8988T (cell line): ENCODE results near the gene CMTR1.

Experiments
- DNase-seq: peaks from one replicate; pipeline ENCODE4 v3.0.0; 2011

The CMTR1 gene

DNA sequence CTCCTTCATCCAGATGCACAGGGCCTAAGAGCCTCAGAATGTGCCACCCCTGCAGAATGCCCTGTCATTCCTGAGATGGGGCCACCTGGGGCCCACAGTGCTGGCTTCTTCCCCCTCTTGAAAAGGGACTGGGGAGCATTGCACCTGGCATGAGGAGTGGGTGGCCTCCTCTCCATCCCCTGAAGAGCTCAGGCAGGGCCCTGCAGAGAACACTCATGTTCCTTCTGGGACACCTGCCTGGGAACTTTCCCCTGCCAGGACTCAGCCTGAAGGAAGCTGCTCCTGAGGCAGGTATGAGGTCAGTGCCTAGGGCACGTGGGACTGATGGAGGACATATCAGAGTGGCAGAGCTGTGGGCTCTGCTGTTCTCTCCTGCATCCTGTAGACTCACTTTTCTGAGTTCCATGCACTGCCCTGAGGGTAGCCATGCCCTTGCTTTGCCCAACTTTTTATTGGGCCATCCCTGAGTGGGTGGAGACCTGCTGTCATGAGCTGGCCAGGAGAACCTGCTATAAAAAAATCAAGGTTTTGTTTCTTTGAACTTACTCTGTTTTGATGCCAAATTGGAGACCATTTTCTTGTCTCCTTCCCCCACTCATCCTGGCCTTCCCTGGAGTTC, 47.2 kb downstream of the CMTR1 start:
- no peak for DNase-seq

DNA sequence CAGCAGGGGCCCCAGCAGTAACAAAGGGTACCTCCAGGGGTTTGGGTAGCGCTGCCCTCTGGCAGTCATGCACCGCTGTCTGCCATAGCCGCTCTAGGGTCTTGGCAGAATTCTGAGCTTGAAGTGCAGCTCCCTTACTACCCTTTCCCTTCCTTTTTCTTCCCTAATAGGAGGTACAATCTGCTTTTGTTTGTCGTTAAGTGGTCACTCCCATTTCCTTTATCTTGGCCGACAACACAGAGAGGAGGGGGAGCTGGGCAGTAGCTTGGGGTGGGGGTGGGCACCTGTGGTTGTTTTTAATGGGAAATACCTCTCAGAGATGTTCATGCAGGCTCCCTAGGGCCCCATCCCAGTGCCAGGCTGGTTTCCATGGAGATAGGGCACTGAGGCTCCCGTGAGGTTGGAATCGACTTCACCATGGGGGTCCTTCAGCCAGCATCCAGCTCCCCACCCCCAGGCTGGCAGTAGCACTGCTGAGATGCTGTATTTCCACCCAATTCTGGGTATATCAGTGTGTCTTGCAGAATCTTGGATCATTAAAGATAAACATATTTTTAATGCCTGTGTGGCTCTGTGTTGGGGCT, 48.0 kb downstream of the CMTR1 start:
- DNase-seq = no peak

DNA sequence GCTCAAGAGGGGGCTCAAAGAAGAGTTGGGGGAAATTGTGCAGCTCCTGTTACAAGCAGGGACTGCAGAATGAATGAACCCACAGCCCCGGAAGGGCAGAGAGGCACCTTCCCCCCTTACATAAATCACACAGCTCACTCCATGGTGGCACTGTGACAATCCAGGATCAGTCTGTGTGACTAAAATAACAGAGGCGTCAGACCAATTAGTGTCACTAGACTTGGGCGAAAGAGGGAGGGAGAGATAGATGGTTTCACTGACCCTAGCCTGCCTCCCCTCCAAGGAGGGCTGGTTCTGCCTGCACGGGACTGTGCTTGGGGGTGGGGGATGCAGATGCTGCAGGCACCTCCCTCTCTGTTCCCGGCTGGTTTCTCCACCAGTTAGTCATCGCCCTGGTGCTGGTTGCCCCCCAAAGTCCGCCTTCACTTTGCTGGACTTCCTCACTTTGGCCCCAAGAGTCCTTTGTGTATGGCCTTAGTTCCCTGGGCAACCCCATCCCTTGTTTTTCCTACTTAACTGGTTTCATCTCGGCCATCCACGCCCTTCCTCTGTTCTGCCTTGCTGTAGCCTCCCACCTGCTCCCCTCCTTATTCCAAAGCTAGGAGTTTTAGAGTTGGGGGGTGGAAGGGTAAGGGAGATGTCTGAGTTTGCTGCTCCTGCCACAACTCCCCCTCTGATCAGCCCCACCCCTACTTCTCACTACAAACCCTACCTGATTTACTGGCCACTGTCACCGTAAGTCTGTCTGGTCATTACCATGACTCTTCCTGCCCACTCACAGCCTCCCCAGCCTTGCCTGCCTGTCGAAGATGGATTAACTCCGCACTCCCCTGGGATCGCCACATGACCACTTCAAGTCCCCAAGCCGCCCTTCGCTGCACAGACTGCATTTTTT, 48.9 kb downstream of the CMTR1 start:
- no peak for DNase-seq

DNA sequence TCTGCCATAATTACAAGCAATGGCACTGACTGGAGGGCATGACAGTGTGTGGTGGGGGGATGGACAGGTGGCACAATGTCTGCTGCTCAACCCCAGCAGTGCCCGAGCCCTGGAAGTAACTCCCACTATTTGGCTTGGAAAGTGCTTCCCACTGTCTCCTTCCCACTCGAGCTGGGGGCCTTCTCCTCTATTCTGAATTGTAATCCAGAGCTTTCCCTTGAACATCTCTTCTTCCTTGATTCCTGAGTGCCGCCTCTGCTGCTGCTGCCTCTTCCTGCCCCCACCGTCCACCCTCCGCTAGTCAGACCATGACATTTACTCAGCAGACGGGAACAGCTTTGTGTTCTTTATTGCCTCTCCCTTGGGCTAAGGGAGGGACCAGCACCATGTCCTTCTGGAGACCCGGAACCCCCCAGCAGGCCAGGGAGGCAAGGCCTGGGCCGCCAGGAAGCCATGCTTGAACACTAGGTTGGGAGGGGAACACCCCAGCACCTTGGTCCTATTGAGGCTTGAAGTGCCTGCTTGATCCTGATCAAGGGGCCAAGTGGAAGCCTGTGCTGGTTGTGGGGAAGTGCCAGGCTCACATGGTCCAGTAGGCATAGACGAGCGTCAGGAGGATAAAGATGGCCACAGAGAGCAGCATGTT, 49.7 kb downstream of the CMTR1 start:
- no peak for DNase-seq

DNA sequence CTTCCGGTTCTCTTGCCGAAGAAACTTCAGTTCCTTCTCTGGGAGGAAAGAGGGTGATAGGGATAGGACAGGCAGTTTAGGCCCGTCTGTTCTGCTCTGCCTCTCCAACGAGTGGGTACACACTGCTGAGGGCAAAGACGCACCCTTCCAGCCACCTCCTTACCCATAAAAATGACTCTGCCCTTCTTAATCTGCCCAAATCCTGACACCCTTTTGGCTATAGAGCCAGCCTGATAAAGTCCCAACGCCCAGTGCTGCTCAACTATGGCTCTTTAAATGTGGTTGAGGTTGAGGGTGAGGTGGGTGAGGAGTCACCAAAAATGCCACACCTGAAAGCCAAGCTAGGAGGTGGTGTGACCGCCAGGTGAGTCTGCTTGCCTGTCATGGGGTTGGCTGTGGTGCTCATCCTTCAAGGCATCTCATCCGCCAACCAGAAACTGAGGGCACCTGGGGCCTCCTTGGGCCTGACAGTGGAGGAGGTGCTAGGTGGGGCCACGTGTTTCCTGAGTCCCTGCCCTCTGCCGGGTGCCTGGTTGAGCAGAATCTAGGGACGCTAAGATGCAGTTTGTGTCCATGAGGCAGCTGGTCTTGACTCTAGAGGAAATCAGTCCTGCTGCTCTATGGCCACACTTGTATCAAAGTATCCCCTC, 50.4 kb downstream of the CMTR1 start:
- no peak for DNase-seq

DNA sequence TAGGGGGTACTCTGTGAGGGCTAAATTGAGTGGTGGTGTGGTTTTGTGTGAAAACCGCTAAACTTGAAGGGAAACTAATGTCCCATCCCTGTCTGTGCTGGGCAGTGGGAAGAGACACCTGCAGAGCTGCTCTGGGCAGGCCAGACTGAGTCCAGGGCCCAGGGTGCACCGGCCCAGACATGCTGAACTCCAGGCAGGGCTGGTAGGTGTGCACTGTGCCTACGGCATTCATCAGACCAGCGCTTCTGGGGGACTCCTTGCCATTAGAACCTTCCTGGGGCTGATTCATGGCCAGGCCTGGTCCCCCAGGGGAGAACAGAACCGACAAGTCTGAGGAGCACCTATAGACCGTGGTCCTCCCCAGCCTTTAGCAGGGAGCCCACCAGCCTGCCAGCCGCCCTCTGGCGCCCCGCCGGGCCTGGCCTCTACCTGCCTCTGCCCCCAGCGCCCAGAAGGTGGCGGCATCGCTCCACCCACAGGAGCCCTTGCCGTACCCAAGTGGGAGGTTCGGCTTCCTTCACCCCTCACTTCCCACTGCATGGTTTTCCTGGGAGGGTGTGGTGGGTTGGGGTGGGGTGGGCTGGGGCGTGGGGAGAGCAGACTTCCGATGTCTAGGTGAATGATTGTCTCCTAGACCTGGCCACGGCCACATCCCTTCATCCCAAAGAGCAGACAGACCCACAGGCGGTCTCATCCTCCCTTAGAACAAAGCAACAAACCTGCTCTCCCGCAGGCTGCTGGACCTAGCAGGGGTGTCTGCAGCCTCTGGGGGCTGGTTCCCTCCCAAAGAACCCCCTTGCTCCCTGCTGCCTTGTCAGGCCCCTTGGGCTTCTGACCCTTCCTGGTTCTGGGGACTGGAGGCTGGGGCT, 51.1 kb downstream of the CMTR1 start:
- peak; percentile 92 for DNase-seq

DNA sequence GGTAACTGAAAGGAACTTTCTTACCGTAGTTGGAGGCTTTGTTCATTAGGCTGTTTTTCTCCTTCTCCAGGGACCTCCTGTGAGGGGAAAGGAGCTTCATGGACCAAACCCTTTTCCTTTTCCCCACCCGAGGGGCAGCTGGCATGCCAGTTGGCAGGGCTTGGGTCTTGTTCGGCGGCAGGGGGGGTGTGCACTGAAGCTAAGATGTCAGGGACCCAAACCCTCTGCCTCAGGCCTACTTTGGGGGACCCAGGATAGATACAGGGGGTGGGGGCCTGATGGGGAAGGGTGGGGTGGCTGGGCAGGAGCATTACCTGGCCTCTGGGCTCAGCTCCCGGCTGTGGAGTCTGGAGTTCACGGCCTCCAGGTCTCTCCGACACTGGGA, 51.8 kb downstream of the CMTR1 start:
- no peak for DNase-seq

DNA sequence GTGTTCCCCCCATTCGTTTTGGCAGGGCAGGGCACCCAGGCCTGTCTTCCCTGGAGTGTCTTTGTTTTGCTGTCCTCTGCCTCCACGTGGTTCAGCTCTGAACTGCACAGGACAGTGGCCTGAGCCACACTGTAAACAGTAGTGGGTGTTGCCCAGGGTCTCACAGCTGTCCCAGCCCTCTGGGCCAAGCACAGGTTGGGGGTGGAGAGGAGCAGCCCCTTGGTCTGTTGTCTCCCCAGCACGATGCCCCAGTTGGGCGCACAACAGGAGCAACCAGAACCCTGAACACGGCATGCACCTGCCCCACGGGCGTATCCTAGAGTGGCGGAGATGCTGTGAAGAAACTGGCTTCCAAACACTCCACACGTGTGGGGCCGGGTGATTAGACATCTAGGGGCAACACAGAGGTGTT, 52.3 kb downstream of the CMTR1 start:
- peak; percentile 63 for DNase-seq

DNA sequence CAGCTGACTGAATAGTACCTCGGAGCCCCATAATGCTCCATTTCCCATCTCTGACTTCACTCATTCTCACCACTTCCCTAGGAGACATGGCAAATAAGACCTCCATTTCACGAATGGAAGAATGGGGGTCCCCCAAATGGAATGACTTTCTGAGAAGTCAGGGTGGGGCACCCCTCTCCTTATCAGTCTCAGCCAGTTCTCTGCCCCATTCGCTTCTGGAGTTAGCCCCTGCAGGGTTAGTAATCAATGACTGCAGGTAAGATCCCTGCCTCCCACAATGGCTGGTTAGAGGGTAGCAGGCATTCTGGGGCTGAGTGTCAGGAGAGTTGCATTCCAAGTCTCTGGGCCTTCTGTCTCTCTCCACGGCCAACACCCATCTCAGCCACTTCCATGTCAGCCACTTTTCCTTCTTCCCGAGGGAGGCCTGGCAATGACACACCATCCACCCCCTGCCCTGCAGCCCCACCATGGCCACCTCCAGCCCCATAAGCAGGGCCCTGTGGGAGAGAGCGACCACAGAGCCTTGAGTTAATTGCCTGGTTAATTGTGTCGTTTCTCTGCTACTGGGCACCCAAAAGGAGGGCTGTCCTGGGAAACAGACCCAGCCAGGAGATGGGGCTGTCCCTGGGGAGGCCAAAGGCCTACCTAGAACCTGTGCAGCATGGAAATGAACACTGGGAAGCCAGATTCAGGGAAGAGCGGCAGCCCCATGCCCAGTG, 53.3 kb downstream of the CMTR1 start:
- DNase-seq = no peak

DNA sequence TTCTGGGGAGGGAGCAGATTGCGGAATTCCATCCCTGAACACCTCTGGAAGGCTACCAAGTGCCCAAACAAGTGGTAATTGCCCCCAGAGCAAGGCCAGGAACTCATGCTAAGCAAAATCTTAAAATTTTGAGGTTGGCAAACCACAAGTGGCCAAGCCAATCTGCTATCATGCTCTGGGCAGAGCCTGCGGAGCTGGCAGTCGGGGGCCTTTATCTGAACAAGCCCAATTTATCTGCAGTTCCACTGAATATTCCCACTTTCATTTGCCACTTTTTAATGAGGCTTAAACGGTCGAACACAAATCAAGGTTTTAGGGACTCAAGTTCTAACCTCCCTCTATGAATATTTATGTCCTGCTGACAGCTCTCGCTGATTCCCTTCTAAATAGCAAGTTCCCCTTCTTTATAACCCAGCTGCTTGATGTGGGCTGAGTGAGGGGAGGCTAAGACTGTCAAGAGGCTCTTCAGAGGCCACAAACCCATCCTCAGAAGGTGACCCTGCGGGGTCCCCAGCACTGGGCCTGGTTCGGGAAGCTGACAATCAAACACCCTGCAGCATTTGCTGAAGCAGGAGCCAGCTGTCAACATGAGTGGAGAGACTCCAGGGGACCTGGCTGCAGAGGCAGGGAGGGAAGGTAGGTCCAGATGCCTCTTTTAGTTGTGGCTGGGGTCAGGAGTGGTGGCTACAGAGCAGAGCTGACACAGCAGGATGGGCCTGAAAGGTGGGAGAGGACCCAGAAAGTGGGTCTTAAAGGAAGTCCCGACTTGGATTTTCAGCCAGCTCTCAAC, 54.8 kb downstream of the CMTR1 start:
- no peak for DNase-seq

DNA sequence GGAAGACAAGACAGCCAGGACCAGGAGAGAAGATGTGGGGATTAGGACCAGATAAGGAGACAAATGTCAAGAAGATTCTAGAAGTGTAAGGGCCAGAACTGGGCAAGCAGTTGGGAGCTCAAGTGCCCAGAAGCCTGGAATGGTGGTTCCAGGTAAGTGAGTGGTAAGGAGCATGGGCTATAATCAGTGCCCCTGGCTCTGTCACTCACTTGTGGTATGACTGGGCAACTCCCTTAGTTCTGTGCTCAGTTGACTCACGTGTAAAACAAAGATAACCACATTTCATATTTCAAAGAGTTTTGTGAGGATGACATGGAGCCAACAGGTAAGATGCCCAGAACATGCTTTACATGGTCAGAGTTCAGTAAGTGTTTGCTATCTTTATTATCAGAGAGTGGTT, 55.5 kb downstream of the CMTR1 start:
- DNase-seq = no peak

DNA sequence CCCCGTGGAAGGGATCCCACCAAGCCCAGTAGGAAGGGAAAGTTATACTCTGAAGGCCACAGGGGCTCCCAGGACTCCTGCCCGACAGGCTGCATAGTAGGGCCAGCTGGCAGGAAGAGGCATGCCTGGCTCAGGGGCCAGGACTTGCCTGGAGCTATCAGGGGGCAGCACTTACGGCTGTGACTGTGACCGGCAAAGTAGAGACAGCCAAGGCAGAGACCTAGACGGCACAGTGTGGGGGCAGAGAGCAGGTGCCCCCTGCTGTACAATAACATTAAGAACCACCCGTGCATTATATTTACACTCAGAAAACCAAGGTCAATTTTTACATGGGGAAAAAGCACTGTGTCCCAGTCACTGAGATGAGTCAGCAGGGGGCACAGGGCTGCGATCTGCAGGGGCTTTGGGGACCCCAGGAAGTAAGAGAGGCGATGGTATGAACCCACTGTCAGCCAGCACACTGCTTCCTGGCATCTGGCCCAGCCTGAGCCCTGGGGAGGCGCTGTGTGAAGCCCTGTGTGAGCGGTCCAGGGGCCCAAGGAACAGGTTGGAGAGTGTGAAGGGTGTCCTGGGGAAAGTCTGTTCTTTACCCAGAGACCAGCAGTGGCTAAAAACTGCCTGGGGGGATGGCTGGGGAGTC, 56.8 kb downstream of the CMTR1 start:
- no peak for DNase-seq

DNA sequence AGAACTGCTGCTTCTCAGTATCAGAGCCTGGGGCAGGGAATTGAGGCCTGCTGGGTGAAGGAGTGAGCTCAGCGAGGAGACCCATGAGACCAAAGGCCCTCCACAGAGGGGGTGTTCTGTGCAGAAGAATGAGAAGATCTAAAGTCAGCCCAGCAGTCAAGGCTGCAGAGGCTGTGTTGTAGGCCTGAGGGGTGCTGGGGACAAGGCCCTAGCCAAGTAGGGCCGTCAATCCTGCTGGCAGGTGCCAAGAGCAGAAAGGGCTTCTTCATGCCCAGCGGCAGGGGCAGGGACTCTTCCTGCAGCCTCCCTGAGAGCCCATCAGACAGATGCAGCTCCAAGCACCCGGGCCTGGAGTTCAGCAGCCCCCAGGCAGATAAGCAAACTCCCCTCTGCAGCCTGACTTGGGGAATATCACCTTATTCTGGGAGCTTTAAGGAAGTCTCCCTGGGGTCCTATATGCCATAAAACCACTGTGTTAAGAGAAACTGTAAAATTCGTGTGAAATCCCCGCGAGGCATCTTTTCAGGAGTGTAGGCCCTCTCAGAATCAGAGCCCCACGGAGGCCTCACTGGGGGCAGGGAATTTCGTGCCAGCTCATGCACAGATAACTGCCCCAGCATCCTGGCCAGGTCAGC, 57.6 kb downstream of the CMTR1 start:
- DNase-seq = no peak

DNA sequence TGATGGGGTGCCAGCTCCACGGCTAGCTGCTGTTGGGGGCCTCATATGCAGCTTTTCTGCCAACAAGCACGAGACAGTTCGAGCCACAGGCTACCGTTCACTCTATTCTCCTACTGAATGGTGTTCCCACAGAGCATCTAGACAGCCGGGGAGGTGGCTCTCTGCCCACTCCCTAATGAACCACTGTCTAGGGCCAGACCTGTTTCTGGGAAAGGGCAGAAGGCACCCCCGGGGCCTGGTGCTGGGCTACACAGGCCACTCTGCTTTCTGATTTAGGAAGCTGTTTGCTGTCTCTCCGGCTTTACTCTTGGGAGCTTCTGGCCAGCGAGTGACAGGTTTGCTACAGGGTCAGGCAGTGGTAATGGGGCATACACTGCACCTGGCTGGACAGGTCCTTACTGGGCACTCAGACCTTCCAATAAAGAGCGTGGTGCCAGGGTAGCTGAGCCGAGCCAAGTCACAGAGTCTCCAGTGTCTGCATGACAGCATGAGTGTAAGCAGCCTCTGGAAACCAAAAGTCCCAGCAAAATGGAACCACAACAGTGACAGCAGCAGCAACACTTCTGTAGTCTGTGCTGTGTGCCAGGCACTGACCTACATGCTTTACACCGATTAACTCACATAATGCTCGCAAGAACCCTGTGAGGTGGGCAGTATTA, 58.3 kb downstream of the CMTR1 start:
- DNase-seq = no peak

DNA sequence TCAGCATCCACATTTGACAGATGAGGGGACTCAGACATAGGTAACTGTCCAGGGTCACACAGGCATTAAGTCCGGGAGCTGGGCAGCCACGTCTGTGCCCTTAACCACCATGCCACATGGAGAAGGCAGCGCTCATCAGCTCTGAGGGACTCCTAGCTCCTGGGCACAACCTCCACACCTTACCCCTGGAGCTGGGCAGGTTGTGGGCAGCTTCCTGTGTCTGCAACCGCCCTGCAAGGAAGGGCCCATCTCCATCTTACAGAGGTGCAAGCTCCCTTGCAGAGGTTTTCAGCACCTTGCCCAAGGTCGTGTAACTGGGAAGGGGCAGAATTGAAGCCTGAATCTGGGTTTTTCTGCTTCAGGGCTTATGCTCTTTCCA, 58.8 kb downstream of the CMTR1 start:
- DNase-seq = no peak

DNA sequence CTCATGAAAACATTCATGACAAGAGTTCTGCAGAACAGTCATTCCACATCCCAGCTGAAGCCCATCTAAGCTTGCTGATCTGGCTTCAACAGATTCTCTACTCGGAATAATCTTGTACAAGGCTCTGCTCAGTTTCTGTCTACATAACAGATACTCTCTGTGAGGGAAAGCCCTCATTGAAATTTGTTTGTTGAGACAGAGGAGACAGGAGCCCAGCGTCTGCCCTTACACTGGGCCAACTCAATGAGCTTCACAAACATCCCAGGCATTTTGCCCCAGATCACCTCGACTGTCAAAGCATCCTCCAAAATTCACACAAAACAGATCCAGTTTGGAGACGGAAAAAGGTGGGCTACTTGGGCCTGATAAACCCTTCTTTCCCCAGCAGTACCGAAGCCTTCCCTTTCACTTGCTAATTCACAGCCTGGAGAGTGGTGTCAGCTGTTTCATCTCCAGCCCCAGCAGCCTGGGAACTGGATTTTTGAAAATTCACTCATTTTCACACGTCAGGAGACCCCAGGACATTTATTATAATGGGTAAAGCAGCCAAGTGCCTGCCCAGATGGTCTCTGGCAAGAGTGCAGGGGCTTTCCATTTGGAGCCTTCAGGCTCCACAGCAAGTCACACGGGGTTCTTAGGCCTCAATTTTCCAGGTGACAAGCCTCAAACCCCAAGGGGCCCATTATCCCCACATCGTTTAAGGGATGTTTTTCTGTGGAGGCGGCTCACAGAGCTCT, 59.4 kb downstream of the CMTR1 start:
- no peak for DNase-seq

DNA sequence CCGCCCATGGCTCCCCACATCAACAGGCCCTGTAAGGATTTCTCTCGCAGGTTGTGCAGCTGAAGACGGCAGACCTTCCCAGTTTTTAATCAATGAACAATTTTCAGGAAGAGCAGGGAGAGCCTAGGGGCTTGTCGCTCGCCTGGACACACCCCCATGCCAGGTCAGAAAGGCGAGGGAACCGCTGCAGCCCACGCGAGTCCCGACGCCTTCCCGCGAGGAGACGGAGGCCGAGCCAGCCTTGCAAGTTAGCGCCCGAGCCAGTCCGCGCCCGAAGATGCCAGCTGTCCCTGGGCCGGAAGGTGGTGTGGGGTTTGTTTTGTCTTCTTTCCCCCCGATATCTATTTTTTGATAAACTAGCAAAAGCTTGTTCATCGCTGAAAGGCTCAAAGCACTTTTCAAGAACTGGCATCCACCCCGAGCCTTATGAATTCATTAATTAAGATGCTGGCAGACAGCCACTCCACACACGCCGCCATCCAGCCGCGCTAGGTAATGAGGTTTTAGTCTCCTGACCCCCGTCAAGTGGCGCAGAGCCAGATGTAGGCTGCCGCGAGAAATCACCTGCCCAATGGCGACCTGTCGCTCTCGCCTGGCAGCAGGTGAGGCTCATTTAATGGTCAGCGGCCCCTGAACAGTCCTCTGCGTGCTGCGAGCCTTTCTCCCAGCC, 60.1 kb downstream of the CMTR1 start:
- DNase-seq = no peak

DNA sequence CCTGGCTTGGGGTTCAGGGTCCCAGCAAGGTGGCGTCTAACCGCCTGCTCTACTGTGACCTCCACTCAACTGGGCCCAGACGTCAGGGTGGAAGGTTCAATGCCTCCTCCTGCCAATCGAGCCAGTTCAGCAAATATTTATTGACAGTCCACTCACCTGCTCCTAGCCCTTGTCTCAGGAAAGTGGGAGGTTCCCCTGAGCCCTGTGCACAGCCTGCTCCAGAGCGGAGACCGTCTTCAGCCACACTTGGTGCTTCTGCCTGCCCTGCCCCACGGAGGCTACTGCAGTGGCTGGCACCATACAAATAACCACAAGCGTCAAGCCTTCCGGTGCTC, 60.6 kb downstream of the CMTR1 start:
- no peak for DNase-seq
